ENCODE measurements around the gene L2HGDH.

DNA sequence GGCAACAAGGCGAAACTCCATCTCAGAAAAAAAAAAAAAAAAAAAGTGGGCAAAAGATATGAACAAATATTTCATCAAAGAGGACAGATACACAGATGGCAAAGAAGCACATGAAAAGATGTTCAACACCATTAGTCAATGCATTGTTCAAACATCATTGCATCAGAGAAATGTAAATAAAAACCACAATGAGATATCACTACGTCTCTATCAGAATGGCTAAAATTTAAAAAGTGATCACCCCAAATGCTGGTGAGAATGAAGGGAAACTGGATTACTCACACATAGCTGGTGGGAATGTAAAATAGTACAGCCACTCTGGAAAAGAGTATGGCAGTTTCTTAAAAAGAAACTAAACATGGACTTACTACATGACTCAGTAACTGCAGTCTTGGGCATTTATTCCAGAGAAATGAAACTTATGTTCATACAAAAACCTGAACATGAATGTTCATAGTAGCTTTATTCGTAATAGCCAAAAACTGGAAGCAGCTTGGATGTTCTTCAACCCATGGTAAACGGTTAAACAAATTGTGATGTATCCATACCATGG is 3.6 kb downstream of the L2HGDH start:
- TF ChIP-seq CTCF (IDR thresholded peaks at IDR 0.05) (no peak), POLR2A (IDR thresholded peaks at IDR 0.05) (no peak)
